SU-DHL-6 (cell line): Measurements from ENCODE around the gene ARIH1.

ENCODE experiments used
- H2AFZ ChIP-seq: fragments of 200-600 bp; sonication (generic); 2 replicates; pipeline ENCODE4 v1.6.1; 2014; ENCODE audit warnings: low read depth, mild to moderate bottlenecking, moderate library complexity, mixed read lengths, antibody characterized with exemption, low read length; ENCODE audit not compliant: severe bottlenecking
- H3F3A ChIP-seq: fragments of 200-600 bp; shearing (Covaris generic); 2 replicates; pipeline ENCODE4 v1.6.0; 2016; ENCODE audit warnings: antibody characterized with exemption, mild to moderate bottlenecking; ENCODE audit not compliant: insufficient read depth
- H3K27ac ChIP-seq: fragments of 200-600 bp; sonication (generic); 2 replicates; pipeline ENCODE4 v1.5.1; 2016; ENCODE audit warnings: low read depth, mild to moderate bottlenecking, low read length, moderate library complexity, mixed read lengths
- H3K27me3 ChIP-seq: fragments of 200-600 bp; sonication (generic), shearing (Covaris generic); 2 replicates; pipeline ENCODE4 v1.6.0; 2014; ENCODE audit warnings: mild to moderate bottlenecking, low read length
- H3K36me3 ChIP-seq: fragments of 200-600 bp; sonication (generic); 2 replicates; pipeline ENCODE4 v1.6.1; 2014; ENCODE audit warnings: mild to moderate bottlenecking, low read length, mixed read lengths
- H3K4me2 ChIP-seq: fragments of 300-600, 200-600 bp; shearing (Covaris generic), sonication (generic); 2 replicates; pipeline ENCODE4 v1.6.0; 2014; ENCODE audit warnings: low read length, low read depth, mild to moderate bottlenecking; ENCODE audit not compliant: poor library complexity, severe bottlenecking
- H3K4me3 ChIP-seq: fragments of 200-600 bp; sonication (generic); 2 replicates; pipeline ENCODE4 v1.5.1; 2014; ENCODE audit warnings: antibody characterized with exemption, low read length, mild to moderate bottlenecking, mixed read lengths; ENCODE audit not compliant: insufficient read depth, poor library complexity, severe bottlenecking
- H3K79me2 ChIP-seq: fragments of 200-600 bp; sonication (generic); 2 replicates; pipeline ENCODE4 v1.6.1; 2014; ENCODE audit warnings: mild to moderate bottlenecking, low read length, moderate library complexity; ENCODE audit not compliant: insufficient read depth
- H3K9ac ChIP-seq: fragments of 200-600 bp; sonication (generic); 2 replicates; pipeline ENCODE4 v1.7.0; 2014; ENCODE audit warnings: mild to moderate bottlenecking, low read length
- H3K9me2 ChIP-seq: fragments of 200-600 bp; sonication (generic); replicated peaks from 2 replicates; pipeline ENCODE4 v1.6.1; 2014; ENCODE audit warnings: low read length; ENCODE audit not compliant: insufficient read depth
- H3K9me3 ChIP-seq: fragments of 200-600 bp; sonication (generic); 2 replicates; pipeline ENCODE4 v1.6.1; 2014; ENCODE audit warnings: low read length, mixed read lengths; ENCODE audit not compliant: insufficient read depth
- H4K20me1 ChIP-seq: fragments of 200-600 bp; sonication (generic); 2 replicates; pipeline ENCODE4 v1.6.1; 2014; ENCODE audit warnings: low read depth, mild to moderate bottlenecking, antibody characterized with exemption, low read length, moderate library complexity, mixed read lengths
- CTCF ChIP-seq: fragments of 200-600 bp; sonication (generic); IDR thresholded peaks from one replicate; pipeline ENCODE4 v1.5.1; 2017; ENCODE audit warnings: antibody characterized with exemption, mild to moderate bottlenecking, low read length, moderate library complexity; ENCODE audit not compliant: insufficient read depth, poor library complexity, severe bottlenecking
- EZH2phosphoT487 ChIP-seq: fragments of 200-600 bp; sonication (generic), shearing (Covaris generic); conservative IDR thresholded peaks from 2 replicates; pipeline ENCODE4 v1.6.1; 2018; ENCODE audit warnings: mild to moderate bottlenecking, antibody characterized with exemption, low read length, moderate library complexity, mixed read lengths

ARIH1 gene

GRCh38 chr15:72584006-72584405, 109.9 kb downstream of the ARIH1 start:
- no peaks in the 10 kb centered on the region for H3F3A ChIP-seq
- no peak overlapping the region for H3K4me3 ChIP-seq
- H2AFZ ChIP-seq: no peak overlapping the region
- no peak overlapping the region for H3K4me2 ChIP-seq
- H4K20me1 ChIP-seq: no peaks in the 10 kb centered on the region
- H3K79me2 ChIP-seq: no peaks in the 10 kb centered on the region
- H3K36me3 ChIP-seq: peaks cover 21% of the 10 kb centered on the region
- no peak overlapping the region for H3K27ac ChIP-seq
- no peaks in the 10 kb centered on the region for H3K9me2 ChIP-seq
- TF ChIP-seq CTCF (no peak), EZH2phosphoT487 (no peak)
- no peaks in the 10 kb centered on the region for H3K27me3 ChIP-seq
- no peak overlapping the region for H3K9ac ChIP-seq
- H3K9me3 ChIP-seq: no peaks in the 10 kb centered on the region

DNA sequence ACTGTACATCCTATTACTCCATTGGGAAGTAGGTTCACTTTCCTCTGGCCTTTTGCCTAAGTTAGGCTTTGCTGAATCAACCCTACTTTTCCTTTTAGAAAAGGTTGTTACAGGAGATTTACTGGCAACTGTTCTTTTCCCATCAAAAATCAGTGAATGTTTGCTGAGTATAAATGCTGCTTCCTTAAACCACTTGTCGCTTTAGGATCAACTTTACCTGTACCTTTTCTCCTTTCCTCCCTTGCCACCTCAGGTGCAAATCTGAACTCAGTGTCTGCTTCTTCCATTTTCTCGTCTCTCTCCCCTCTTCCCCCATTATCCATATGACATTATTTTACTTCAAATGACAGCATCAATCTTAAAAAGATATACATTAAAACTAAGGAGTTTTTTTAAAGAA, 110.9 kb downstream of the ARIH1 start:
- TF ChIP-seq CTCF (no peak), EZH2phosphoT487 (no peak)
- Histone ChIP-seq H3K9me2 (no peaks in the 10 kb centered on the region), H3K4me3 (no peak overlapping the region), H4K20me1 (no peaks in the 10 kb centered on the region), H2AFZ (no peak overlapping the region), H3K27ac (no peak overlapping the region), H3K27me3 (no peaks in the 10 kb centered on the region), H3K36me3 (peaks cover 21% of the 10 kb centered on the region), H3K9ac (no peak overlapping the region), H3K79me2 (no peaks in the 10 kb centered on the region), H3K4me2 (no peak overlapping the region), H3K9me3 (no peaks in the 10 kb centered on the region), H3F3A (no peaks in the 10 kb centered on the region)

GRCh38 chr15:72585476-72586058, 111.4 kb downstream of the ARIH1 start:
- H4K20me1 ChIP-seq: no peaks in the 10 kb centered on the region
- TF ChIP-seq CTCF: no peak
- TF ChIP-seq EZH2phosphoT487: no peak
- no peaks in the 10 kb centered on the region for H3F3A ChIP-seq
- H3K4me3 ChIP-seq: no peak overlapping the region
- H2AFZ ChIP-seq: no peak overlapping the region
- H3K36me3 ChIP-seq: peaks cover 19% of the 10 kb centered on the region
- H3K79me2 ChIP-seq: no peaks in the 10 kb centered on the region
- H3K27me3 ChIP-seq: no peaks in the 10 kb centered on the region
- no peak overlapping the region for H3K27ac ChIP-seq
- H3K4me2 ChIP-seq: no peak overlapping the region
- no peak overlapping the region for H3K9ac ChIP-seq
- no peaks in the 10 kb centered on the region for H3K9me2 ChIP-seq
- no peaks in the 10 kb centered on the region for H3K9me3 ChIP-seq

- no peak overlapping the region for H3K4me3 ChIP-seq
- no peak overlapping the region for H3K27ac ChIP-seq
- H3K36me3 ChIP-seq: peaks cover 3% of the 10 kb centered on the region; the same call in 1 of the 2 replicates
- H3K9me3 ChIP-seq: no peaks in the 10 kb centered on the region
- no peak overlapping the region for H3K9ac ChIP-seq
- H4K20me1 ChIP-seq: no peaks in the 10 kb centered on the region
- H3K79me2 ChIP-seq: no peaks in the 10 kb centered on the region
- no peak overlapping the region for H2AFZ ChIP-seq
- TF ChIP-seq CTCF (no peak), EZH2phosphoT487 (no peak)
- no peak overlapping the region for H3K4me2 ChIP-seq
- no peaks in the 10 kb centered on the region for H3K9me2 ChIP-seq
- no peaks in the 10 kb centered on the region for H3K27me3 ChIP-seq
- no peaks in the 10 kb centered on the region for H3F3A ChIP-seq
Measured at GRCh38 chr15:72588096-72588495, 114.0 kb downstream of the ARIH1 start.
